GM18868 (cell line): ENCODE results near the gene ULBP2.
"Not testable (repeated sequence)": the region's sequence is repeated elsewhere in the genome, so short reads cannot be mapped to it uniquely, and the experiment has no call there.

ENCODE experiments used
- ATAC-seq: cut with Tn5 transposase; IDR thresholded peaks from one replicate; pipeline ENCODE4 v1.9.1; 2021; ENCODE audit warnings: mild to moderate bottlenecking, moderate library complexity; ENCODE audit not compliant: unreplicated experiment

Gene ULBP2

DNA sequence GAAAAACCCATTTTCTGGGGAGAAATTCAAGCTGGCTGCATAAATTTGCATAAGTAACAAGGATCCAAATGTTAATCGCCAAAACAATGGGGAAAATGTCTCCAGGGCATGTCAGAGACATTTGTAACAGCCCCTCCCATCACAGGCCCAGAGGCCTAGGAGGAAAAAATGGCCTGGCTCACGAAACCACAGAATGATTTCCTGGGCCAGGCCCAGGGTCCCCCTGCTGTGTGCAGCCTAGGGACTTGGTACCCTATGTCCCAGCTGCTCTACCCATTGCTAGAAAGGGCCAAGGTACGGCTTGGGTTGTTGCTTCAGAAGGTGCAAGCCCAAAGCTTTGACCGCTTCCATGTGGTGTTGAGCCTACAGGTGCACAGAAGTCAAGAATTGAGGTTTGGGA, 33.3 kb upstream of the ULBP2 start:
- ATAC-seq, result not testable (repeated sequence)

DNA sequence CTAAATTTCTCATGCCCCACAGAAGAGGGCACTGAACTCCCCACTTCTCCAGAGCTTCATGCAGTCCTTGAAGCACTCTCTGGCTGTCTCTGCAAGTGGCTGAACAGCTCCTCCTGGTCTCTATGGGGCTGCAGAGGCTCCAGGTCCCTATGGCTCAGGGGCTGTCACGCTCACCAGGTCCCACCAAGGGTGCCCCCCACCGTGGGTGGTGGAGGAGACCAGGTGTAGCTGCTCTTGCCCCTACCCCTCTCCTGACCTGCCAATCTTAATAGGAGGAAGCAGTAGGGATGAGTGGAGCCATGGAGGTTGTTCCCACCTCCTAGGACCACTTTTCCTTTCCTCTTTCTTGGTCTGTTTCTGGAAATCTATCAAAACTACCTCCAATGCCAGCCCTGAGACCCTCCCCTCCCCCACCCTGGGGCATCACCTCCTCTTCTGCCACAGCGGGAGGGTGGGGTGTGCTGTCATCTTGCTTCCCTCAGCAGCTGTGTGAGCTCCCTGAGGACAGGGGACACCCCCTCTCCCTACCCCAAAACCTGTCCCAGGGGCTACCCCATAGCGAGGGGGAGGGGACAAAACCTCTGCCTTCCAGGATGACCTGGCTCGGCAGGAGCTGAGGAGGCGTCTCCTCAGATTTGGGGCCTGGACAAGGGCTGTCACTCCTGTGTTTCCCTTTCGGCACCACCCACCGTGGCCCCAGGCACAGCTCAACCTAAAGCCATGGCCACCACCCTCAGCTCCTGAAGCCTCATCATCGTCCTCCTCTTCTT, 31.9 kb upstream of the ULBP2 start:
- ATAC-seq, result no peak

DNA sequence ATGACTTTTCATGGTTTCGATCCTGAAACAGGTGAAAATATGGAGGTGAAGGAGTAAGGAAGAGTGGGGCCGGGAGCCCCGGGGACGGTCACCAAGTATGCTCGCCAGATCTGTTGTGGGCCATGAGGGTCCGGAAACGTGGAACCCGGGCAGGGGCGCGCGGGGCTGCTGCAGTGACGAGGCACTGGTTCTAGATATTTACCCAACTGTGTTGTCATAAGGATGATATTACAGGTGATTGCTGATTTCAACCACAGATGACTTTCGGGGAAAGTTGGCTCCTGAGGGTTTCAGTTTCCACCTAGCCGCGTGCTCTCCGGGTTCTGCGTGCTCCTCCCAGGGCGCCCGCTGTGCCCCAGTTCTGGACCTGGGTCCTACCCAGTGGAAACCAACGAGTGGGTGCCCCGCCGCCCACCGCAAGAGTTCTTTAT, 31.1 kb upstream of the ULBP2 start:
- no peak for ATAC-seq

DNA sequence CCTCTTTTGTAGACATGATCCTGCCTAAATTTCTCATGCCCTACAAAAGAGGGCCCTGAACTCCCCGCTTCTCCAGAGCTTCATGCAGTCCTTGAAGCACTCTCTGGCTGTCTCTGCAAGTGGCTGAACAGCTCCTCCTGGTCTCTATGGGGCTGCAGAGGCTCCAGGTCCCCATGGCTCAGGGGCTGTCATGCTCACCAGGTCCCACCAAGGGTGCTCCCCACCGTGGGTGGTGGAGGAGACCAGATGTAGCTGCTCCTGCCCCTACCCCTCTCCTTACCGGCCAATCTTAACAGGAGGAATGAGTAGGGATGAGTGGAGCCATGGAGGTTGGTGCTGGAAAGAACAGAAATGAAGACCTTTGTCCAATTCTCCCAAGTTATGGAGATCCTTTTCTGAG, 29.1 kb upstream of the ULBP2 start:
- not testable (repeated sequence) for ATAC-seq

DNA sequence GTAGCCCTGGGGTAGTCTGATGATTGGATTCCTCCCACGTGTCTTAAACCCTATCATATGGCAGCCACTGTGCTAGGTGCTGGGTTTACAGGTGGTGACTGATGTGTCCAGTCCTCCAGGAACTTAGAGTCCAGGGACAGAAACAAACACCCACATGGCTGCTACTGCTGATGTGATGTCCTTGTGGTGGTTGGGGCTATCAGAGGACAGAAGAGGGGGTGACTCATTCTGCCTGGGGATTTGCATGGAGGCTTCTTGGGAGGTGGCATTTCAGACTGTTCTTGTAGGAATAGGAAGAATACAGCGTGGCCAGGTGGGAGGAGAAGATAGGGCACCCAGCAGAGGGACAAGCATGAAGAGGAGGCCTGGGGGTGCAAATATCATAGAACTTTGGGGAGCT, 28.7 kb upstream of the ULBP2 start:
- ATAC-seq, result no peak

DNA sequence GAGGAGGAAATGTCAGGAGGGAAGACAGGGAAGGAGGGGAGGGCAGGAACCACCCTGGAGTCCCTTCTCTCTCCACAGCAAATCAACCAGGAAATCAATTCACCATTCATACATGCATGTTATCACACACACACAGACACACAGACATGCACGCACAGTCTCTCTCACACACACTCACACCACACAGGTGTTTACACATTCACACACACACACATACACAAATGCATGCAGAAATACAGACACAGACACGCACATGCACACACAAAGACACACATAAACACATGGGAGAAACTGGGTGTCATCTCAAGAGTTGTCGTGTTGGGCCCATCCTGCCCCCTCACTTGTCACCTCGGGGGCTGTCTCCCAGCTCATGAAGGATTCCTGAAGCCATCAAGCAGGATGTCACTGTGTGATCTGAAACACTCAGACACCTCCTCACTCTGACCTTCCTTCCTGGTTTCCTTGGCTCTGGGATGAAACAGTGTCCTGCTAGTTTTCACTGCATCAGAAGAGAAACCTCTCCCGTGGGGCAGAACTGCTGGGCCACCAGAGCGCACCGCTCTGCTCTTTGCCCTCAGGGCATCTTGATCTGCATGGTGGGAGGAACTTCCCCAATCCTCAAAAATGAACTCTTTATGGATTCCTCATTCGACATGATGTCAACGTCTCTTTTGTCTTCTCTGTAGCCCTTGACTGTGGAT, 28.1 kb upstream of the ULBP2 start:
- no peak for ATAC-seq

DNA sequence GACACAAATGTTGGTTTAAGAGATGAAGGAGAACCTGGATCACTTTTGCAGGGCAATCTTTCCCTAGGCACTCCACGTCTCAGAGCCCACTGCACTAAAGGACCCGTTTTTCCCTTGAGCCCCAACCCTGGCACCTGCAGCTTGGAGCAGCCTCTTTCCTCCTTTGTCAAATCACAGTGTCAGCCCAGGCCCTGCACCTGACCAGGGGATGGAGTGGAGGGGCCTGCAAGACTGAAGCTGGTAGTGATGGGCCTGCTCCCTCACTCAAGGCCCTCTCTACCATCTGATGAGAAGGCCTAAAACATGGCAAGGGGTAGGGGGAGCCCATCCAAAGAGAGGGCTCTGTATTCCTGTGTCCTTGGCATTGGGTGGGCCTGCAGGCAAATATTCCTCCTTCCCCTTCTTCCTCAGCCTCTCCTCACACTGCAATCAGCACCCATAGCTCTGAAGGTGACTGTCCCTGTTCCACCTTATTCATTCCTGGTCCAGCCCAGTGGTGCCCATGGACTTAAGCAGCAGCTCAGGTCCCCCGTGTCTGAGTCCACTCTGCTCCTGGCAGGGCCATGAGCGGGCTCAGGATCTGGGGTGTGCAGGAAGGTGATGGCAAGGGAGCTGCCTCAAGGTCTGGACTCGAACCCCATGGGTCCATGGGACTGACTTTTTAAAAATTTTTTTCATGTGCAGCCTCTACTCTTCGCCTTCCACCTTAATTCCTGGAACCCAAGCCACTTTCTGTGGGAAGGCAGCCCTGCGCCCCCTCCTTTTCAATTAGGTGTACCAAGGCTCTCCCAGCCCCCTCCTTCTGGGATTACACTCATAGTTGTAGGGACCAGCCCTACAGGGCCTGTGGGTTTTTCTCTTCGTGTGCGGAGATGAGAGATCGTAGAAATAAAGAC, 25.6 kb upstream of the ULBP2 start:
- ATAC-seq, result no peak

DNA sequence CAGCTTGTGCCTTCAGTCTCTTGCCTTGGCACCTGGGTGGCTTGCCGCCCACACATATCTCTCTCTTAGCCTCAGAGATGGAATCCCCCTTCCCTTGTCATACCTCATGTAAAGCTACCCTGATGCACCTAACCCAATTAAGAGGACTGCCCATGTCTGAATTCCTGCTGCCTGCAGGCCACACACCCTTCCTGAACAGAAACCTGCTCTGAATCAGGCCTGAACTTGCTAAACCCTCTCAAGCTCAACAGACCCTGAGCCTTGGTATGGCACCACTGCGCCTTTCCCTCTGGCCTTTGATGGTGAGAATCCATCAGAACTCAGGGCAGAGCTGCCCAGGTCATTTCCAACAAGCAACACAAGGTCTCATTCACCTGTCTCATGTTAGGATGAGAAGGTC, 24.1 kb upstream of the ULBP2 start:
- no peak for ATAC-seq

DNA sequence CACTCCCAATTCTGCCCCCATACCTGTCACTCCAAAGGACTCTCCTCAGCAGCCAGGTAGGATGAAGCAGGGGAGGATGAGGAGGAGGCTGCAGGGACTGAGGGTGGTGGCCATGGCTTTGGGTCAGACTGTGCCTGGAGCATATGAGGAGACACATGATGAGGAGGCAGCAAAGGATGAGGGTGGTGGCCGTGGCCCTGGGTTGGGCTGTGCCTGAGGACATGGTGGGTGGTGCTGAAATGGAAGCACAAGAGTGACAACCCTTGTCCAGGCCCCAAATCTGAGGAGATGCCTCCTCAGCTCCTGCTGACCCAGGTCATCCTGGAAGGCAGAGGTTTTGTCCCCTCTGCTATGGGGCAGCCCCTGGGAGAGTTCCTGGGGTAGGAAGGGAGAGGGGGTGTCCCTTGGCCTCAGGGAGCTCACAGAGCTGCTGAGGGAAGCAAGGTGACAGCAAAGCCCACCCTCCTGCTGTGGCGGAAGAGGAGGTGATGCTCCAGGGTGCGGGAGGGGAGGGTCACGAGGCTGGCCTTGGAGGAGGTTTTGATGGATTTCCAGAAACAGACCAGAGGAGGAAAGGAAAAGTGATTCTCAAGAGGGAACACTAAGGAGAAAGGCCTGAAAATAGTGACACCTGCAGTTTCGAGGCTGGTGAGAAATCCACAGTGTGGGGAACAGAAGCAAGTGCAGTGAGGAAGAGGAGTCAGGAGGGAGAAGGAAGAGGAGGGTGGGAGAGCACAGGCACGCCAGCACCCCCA, 23.5 kb upstream of the ULBP2 start:
- no peak for ATAC-seq

DNA sequence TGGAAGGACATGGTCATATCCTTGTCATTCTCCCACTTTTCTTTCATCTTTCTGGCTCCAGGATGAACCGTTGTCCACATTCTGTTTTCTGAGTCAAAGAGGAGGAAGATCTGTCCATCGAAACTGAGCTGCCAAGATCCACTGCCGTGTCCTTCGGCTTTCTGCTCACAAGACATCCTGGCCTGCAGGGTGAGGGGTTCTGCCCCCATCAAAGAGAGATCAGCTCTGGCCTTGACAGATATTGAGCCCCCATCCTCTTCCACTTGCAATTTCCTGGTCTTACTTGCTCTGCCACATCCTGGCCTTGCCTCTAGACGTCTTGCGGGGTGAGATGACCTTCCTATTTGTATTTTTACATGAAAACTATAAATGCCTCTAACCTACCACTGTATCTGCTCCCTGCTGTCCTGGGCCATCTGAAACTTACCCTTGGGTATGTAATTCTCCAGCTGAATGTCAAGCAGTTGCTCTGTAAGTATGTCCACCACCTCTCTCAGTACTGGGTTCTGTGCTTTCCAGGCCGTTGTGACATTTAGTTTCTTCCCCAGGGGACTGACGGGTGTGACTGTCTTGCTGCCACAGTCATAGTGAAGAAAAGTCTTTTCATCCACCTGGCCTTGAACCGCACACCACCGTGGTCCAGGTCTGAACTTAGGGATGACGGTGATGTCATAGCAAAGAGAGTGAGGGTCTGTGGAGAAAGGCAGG, 22.5 kb upstream of the ULBP2 start:
- ATAC-seq, result not testable (repeated sequence)

DNA sequence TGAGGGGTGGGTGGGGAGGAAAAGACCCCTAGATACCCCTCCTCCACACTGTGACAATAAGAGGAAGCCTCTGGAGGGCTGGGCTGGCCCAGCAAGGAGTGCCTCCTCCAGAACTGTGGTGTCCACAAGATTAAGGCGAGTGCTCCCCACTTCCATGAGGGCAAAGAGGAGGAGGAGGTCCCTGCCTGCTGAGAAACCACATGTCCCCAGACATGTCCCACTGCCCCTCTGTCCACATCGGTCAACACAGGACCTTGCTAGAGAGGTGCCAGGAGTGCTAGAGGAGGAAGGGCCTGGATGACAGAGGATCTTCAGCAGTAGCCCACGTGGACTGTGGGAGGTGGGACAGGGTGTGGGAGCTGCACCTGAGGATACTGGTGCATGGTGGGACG, 22.0 kb upstream of the ULBP2 start:
- no peak for ATAC-seq

DNA sequence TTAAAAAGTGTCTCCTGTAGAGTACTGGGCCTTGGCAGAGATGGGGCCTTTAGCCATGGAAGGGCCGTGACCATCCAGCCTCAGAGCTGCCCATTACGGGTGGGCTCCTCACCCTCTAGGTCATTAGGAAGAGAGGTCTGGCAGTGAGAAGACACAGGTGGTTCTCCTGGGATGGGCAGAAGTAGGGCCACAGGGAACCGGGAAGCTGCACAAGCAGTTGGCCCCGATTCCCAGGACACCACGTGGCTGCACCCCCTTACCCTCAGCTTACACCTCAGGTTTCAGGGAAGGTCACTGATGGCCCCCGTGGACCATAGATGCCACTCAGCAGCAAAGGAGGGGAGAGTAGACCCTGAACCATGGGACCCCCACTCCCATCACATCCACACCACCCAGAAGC, 20.5 kb upstream of the ULBP2 start:
- no peak for ATAC-seq

DNA sequence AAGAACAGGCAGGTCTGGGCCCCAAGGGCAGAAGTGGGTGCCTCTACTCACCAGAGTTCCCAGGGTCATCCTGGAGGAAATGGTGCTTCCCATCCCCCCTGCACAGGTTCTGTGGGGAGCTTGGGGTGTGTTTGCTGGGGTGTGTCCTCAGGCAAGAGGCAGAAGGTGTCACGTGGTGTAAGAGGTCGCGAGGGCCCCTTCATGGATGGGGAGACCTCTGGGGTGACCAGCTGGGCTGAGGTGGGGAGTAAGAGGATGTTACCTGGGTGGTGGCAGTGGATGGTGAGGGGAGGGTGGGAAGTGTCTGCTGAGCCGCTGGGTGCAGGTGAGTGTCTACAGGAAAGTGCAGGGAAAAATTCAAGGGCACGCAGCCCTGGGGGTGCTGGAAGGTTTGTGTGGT, 19.7 kb upstream of the ULBP2 start:
- not testable (repeated sequence) for ATAC-seq

DNA sequence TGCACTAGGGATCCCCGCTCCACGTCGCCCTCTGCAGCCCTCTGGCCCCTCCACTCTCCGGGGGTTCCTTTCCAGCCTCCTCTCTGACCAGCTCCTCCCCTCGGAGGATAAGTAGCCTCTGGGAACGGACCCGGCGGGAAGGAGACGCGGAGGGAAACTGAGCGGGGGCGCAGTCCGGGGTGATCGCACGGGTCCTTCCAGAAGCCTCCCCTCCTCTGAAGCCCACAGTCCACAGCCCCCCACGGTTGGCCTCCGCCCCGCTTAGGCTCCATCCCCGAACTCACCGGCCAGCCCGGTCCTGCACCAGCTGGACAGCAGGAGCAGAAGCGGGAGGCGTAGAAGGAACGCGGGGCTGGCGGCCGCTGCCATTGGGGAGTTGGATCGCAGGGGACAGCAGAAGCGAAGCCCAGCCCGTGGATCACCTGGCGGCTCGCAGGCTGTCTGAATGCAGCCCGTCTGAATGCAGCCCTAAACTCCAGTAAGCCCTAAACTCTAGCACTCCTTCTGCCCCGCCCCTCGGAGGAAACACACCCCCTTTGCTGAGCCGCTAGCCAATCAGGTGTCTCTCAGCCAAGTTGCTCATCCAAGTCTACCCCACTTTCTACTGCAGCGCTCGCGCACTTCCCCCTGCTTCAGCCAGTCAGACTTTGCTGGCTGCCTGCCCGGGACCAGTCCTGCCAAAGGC, 19.0 kb upstream of the ULBP2 start, which contains the start of gene RAET1G:
RAET1G (minus strand) TSS at position 480 of the 685 bp plus-strand sequence; CDS start at position 369, 111 bp downstream.
- ATAC-seq, result no peak

DNA sequence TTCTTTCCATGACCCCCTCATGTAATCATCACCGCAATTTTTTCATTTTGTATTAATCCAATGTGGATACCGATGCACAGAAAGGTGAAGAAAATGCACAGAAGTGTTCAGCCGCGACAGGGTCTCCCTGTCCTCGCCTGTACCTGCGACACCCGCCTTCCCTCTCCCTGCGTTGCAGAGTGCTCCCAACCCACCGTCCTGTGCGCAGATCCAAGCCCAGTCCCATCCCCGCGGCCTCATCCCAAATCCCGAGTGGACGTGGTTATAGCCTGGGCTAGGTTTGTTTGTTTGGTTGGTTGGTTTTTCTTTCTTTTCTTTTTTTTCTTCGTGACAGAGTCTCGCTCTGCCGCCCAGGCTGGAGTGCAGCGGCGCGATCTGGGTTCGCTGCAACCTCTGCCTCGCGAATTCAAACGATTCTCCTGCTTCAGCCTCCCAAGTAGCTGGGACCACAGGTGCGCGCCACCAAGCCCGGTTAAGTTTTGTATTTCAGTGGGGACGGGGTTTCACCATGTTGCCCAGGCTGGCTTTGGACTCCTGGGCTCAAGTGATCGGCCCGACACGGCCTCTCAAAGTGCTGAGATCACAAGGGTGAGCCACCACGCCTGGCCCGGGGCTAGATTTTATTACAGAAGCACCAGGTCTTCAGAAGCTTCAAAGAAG, 18.4 kb upstream of the ULBP2 start:
- no peak for ATAC-seq

DNA sequence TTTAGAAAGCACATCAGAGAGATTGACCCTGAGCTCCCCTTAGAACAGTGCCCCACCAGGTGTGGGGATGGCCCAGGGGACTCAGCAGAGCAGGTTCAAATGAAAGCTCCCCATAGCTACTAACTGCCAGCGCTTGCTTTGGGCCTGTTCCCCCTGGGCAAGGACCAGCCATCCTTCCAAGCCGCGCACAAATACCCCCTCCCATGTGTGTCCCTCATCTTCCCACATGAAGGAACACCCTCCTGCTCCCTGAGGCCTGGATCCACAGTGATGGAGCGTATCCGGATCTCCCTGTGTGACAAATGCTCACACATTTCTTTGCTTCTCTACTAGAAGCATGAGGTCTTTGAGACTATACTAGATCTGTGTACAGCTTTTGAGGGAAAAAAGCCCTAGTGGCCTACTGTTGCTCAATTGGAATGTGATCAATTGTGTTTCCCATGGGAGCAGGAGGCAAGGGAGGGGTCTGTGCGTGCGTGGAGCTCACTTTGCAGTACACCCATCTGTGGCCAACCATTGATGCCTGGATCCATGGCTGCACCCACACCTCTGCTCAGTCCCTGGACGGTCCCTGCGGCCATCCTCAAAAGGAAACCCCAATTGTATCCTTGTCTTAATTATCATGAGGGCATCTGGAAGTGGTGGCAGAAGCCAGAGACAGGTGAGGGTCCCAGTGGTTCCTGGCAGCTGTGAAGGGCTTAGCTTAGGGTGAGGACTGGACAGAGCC, 17.4 kb upstream of the ULBP2 start:
- no peak for ATAC-seq

DNA sequence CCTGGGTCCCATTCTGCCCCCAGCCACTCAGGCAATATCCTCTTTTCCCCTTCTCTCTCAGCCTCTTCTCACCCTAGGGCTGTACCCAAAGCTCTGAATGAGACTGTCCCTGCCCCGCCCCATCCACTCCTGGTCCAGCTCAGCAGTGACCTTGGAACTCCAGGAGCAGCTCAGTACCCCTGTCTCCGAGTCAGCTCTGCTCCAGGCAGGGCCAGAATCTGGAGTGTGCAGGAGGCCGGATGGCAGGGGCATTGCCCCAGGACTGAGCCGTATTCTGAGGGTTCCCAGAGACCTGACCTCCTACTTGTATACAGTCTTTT, 16.9 kb upstream of the ULBP2 start:
- ATAC-seq, result no peak

DNA sequence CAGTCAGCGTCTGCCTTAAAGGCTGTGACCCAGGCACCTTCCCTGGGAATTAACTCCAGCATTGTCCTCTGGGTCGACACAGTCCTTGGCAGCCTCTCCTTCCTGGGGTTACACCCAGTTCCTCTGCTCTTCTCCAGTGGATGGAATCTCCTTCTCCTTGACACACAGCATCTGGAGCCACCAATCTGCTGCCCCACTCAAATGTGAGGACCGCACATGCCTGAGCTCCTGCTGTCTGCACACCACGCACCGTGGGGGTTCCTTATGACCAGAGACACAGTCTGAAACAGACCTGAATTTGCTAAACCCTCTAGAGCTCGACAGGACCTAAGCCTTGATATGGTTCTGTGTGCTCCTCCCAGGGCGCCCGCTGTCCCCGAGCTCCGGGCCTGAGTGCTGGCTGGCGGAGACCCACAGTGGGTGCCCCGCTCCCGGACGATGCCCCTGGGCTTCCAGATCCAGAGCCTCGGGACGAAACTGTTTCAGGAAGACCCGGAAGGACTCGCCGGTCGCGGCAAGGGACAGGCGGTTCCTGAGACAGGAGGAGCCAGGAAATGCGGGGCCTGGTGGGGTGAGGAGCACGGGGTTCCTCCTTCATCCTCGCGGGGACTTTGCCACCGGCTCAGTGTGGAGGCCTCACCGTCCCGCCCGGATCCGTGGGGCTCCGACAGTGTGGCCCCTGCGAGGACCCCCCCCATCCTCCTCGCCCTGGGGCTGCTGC, 16.4 kb upstream of the ULBP2 start:
- ATAC-seq, result no peak
